HEK293 (cell line): ENCODE measurements around the gene MYO1E.

Experiments used
- CTCF ChIA-PET: fragments of 350-600 bp; formaldehyde crosslinking; extraction: SDS; loops from one replicate; lab custom pipeline; 2021; ENCODE audit warnings: antibody characterized with exemption; lab: Yijun Ruan, JAX
- POLR2A ChIA-PET: fragments of 300-600 bp; formaldehyde crosslinking; extraction: SDS; loops from one replicate; lab custom pipeline; 2020; ENCODE audit warnings: antibody characterized with exemption, inconsistent platforms; lab: Yijun Ruan, JAX
- H3K27ac ChIP-seq: fragments of 200-500 bp; sonication (Bioruptor generic); 2 replicates; pipeline ENCODE4 v1.5.1; 2014; ENCODE audit warnings: low read depth, low read length, control low read depth, inconsistent platforms; ENCODE audit errors: extremely low read depth
- H3K36me3 ChIP-seq, 2 experiments: fragments of 200-500 bp in 1 of 2; sonication (Bioruptor generic) in 1 of 2; 1 replicate in 1 of 2; 2 replicates in 1 of 2; pipeline ENCODE4 v1.5.1; 2014 to 2017; ENCODE audit warnings: inconsistent platforms in 2 of 2, low read length in 2 of 2; ENCODE audit not compliant: control insufficient read depth in 2 of 2, insufficient read depth in 1 of 2
- H3K4me1 ChIP-seq: fragments of 200-500 bp; sonication (Bioruptor generic); 2 replicates; pipeline ENCODE4 v1.5.1; 2014; ENCODE audit warnings: mild to moderate bottlenecking, low read length, inconsistent platforms; ENCODE audit not compliant: control insufficient read depth, insufficient read depth
- H3K4me3 ChIP-seq: 2 replicates; pipeline ENCODE4 v1.5.1; 2011; ENCODE audit warnings: low read depth, mild to moderate bottlenecking, control low read depth, low read length, moderate library complexity
- H3K9me3 ChIP-seq: fragments of 200-500 bp; sonication (Bioruptor generic); 2 replicates; pipeline ENCODE4 v1.5.1; 2014; ENCODE audit warnings: low read depth, low read length, inconsistent platforms; ENCODE audit not compliant: control insufficient read depth, insufficient read depth
- GLIS1 ChIP-seq: fragments of 450-650 bp; formaldehyde crosslinking; IDR thresholded peaks from 2 replicates; pipeline ENCODE4 v1.5.1; 2016; ENCODE audit warnings: missing biosample characterization, missing genetic modification characterization
- ZBTB7A ChIP-seq: fragments of 450-650 bp; formaldehyde crosslinking; IDR thresholded peaks from 2 replicates; pipeline ENCODE4 v1.5.1; 2016; ENCODE audit warnings: low read depth, missing biosample characterization, missing genetic modification characterization
- ZNF133 ChIP-seq: fragments of 450-650 bp; formaldehyde crosslinking; IDR thresholded peaks from 2 replicates; pipeline ENCODE4 v1.5.1; 2016; ENCODE audit warnings: missing biosample characterization, missing genetic modification characterization
- ZNF155 ChIP-seq: fragments of 450-650 bp; formaldehyde crosslinking; IDR thresholded peaks from 2 replicates; pipeline ENCODE4 v1.5.1; 2016; ENCODE audit warnings: missing biosample characterization, missing genetic modification characterization
- ZNF311 ChIP-seq: fragments of 450-650 bp; formaldehyde crosslinking; IDR thresholded peaks from 2 replicates; pipeline ENCODE4 v1.5.1; 2017; ENCODE audit warnings: missing biosample characterization, missing genetic modification characterization, borderline replicate concordance
- ZNF354C ChIP-seq: fragments of 450-650 bp; formaldehyde crosslinking; IDR thresholded peaks from 2 replicates; pipeline ENCODE4 v1.5.1; 2016; ENCODE audit warnings: missing biosample characterization, missing genetic modification characterization, low read depth, borderline replicate concordance
- ZNF391 ChIP-seq: fragments of 450-650 bp; formaldehyde crosslinking; IDR thresholded peaks from 2 replicates; pipeline ENCODE4 v1.5.1; 2016; ENCODE audit warnings: low read depth, missing biosample characterization, missing genetic modification characterization, borderline replicate concordance
- ZNF610 ChIP-seq: fragments of 450-650 bp; formaldehyde crosslinking; IDR thresholded peaks from 2 replicates; pipeline ENCODE4 v1.5.1; 2016; ENCODE audit warnings: missing biosample characterization, missing genetic modification characterization, borderline replicate concordance
- ZNF623 ChIP-seq: fragments of 450-650 bp; formaldehyde crosslinking; IDR thresholded peaks from 2 replicates; pipeline ENCODE4 v1.5.1; 2016; ENCODE audit warnings: missing biosample characterization, missing genetic modification characterization
- ZNF768 ChIP-seq: fragments of 450-650 bp; formaldehyde crosslinking; IDR thresholded peaks from 2 replicates; pipeline ENCODE4 v1.5.1; 2018; ENCODE audit warnings: missing biosample characterization, mild to moderate bottlenecking, missing genetic modification characterization
- ZNF777 ChIP-seq: fragments of 450-650 bp; formaldehyde crosslinking; IDR thresholded peaks from 2 replicates; pipeline ENCODE4 v1.5.1; 2017; ENCODE audit warnings: missing biosample characterization, missing genetic modification characterization, borderline replicate concordance
- ZXDB ChIP-seq: fragments of 450-650 bp; formaldehyde crosslinking; IDR thresholded peaks from 2 replicates; pipeline ENCODE4 v1.5.1; 2016; ENCODE audit warnings: missing biosample characterization, missing genetic modification characterization
- TF ChIP-seq, protein P1 (sequence below): fragments of 450-650 bp; formaldehyde crosslinking; IDR thresholded peaks from 2 replicates; pipeline ENCODE4 v1.5.1; 2016; ENCODE audit warnings: missing biosample characterization, missing genetic modification characterization
- TF ChIP-seq, protein P2 (sequence below): fragments of 450-650 bp; formaldehyde crosslinking; IDR thresholded peaks from 2 replicates; pipeline ENCODE4 v1.5.1; 2016; ENCODE audit warnings: missing biosample characterization, missing genetic modification characterization
- TF ChIP-seq, protein P3 (sequence below): fragments of 450-650 bp; formaldehyde crosslinking; IDR thresholded peaks from 2 replicates; pipeline ENCODE4 v1.5.1; 2016; ENCODE audit warnings: missing biosample characterization, missing genetic modification characterization, borderline replicate concordance
- TF ChIP-seq, protein P4 (sequence below): fragments of 450-650 bp; formaldehyde crosslinking; IDR thresholded peaks from 2 replicates; pipeline ENCODE4; 2016; ENCODE audit warnings: missing biosample characterization, missing genetic modification characterization
- TF ChIP-seq, protein P5 (sequence below): fragments of 450-650 bp; formaldehyde crosslinking; IDR thresholded peaks from 2 replicates; pipeline ENCODE4 v1.5.1; 2017; ENCODE audit warnings: missing biosample characterization, missing genetic modification characterization
- TF ChIP-seq, protein P6 (sequence below): fragments of 450-650 bp; formaldehyde crosslinking; IDR thresholded peaks from 2 replicates; pipeline ENCODE4 v1.5.1; 2016; ENCODE audit warnings: missing biosample characterization, missing genetic modification characterization

MYO1E gene

DNA sequence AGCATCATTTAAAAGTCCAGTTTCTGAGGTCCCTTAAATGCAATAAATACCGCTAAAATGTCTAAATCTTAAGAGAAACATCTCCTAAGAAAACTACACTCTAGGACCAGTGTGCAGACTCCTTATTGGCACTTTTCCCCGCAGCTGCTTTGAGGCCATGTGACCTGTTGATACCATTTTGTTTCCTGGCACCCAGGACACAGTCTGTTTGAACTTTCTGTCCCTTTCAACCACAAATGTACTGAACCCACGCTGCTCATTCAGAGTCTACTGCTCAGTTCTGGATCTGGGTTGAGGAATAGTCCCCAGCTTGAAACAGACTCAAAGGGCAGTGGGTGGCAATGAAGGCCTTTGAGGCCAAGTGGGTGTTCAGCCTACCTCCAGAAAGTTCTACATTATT is 148.9 kb downstream of the MYO1E start:
- no peak for TF ChIP-seq ZNF623 (tag by site-specific recombination)
- TF ChIP-seq, protein P1, sequence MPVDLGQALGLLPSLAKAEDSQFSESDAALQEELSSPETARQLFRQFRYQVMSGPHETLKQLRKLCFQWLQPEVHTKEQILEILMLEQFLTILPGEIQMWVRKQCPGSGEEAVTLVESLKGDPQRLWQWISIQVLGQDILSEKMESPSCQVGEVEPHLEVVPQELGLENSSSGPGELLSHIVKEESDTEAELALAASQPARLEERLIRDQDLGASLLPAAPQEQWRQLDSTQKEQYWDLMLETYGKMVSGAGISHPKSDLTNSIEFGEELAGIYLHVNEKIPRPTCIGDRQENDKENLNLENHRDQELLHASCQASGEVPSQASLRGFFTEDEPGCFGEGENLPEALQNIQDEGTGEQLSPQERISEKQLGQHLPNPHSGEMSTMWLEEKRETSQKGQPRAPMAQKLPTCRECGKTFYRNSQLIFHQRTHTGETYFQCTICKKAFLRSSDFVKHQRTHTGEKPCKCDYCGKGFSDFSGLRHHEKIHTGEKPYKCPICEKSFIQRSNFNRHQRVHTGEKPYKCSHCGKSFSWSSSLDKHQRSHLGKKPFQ (tag by site-specific recombination), result no peak
- TF ChIP-seq, protein P2, sequence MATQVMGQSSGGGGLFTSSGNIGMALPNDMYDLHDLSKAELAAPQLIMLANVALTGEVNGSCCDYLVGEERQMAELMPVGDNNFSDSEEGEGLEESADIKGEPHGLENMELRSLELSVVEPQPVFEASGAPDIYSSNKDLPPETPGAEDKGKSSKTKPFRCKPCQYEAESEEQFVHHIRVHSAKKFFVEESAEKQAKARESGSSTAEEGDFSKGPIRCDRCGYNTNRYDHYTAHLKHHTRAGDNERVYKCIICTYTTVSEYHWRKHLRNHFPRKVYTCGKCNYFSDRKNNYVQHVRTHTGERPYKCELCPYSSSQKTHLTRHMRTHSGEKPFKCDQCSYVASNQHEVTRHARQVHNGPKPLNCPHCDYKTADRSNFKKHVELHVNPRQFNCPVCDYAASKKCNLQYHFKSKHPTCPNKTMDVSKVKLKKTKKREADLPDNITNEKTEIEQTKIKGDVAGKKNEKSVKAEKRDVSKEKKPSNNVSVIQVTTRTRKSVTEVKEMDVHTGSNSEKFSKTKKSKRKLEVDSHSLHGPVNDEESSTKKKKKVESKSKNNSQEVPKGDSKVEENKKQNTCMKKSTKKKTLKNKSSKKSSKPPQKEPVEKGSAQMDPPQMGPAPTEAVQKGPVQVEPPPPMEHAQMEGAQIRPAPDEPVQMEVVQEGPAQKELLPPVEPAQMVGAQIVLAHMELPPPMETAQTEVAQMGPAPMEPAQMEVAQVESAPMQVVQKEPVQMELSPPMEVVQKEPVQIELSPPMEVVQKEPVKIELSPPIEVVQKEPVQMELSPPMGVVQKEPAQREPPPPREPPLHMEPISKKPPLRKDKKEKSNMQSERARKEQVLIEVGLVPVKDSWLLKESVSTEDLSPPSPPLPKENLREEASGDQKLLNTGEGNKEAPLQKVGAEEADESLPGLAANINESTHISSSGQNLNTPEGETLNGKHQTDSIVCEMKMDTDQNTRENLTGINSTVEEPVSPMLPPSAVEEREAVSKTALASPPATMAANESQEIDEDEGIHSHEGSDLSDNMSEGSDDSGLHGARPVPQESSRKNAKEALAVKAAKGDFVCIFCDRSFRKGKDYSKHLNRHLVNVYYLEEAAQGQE (tag by site-specific recombination), result no peak
- TF ChIP-seq, protein P3, sequence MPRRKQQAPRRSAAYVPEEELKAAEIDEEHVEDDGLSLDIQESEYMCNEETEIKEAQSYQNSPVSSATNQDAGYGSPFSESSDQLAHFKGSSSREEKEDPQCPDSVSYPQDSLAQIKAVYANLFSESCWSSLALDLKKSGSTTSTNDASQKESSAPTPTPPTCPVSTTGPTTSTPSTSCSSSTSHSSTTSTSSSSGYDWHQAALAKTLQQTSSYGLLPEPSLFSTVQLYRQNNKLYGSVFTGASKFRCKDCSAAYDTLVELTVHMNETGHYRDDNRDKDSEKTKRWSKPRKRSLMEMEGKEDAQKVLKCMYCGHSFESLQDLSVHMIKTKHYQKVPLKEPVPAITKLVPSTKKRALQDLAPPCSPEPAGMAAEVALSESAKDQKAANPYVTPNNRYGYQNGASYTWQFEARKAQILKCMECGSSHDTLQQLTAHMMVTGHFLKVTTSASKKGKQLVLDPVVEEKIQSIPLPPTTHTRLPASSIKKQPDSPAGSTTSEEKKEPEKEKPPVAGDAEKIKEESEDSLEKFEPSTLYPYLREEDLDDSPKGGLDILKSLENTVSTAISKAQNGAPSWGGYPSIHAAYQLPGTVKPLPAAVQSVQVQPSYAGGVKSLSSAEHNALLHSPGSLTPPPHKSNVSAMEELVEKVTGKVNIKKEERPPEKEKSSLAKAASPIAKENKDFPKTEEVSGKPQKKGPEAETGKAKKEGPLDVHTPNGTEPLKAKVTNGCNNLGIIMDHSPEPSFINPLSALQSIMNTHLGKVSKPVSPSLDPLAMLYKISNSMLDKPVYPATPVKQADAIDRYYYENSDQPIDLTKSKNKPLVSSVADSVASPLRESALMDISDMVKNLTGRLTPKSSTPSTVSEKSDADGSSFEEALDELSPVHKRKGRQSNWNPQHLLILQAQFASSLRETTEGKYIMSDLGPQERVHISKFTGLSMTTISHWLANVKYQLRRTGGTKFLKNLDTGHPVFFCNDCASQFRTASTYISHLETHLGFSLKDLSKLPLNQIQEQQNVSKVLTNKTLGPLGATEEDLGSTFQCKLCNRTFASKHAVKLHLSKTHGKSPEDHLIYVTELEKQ, result no peak
- TF ChIP-seq ZNF391, result no peak
- TF ChIP-seq ZNF133 (tag by site-specific recombination), result no peak
- TF ChIP-seq ZNF610 (tag by site-specific recombination), result no peak
- TF ChIP-seq ZNF777, result no peak
- TF ChIP-seq, protein P4, sequence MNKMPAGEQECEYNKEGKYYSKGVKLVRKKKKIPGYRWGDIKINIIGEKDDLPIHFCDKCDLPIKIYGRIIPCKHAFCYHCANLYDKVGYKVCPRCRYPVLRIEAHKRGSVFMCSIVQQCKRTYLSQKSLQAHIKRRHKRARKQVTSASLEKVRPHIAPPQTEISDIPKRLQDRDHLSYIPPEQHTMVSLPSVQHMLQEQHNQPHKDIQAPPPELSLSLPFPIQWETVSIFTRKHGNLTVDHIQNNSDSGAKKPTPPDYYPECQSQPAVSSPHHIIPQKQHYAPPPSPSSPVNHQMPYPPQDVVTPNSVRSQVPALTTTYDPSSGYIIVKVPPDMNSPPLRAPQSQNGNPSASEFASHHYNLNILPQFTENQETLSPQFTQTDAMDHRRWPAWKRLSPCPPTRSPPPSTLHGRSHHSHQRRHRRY, result no peak
- TF ChIP-seq, protein P5, sequence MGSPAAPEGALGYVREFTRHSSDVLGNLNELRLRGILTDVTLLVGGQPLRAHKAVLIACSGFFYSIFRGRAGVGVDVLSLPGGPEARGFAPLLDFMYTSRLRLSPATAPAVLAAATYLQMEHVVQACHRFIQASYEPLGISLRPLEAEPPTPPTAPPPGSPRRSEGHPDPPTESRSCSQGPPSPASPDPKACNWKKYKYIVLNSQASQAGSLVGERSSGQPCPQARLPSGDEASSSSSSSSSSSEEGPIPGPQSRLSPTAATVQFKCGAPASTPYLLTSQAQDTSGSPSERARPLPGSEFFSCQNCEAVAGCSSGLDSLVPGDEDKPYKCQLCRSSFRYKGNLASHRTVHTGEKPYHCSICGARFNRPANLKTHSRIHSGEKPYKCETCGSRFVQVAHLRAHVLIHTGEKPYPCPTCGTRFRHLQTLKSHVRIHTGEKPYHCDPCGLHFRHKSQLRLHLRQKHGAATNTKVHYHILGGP (tag by site-specific recombination), result no peak
- Histone ChIP-seq H3K27ac (no peak overlapping the region), H3K4me1 (no peaks in the 10 kb centered on the region), H3K4me3 (no peak overlapping the region), H3K9me3 (no peaks in the 10 kb centered on the region), H3K36me3 (peaks cover 0 to 11% of the 10 kb centered on the region in 2 experiments; a peak in 2 of 3 replicates)
- POLR2A ChIA-PET, result no interaction called here
- CTCF ChIA-PET, result interaction anchor here (0.7 kb wide), 1 partner anchor 164 kb away, joined by 3 read pairs; no protein-coding TSS in a partner anchor

DNA sequence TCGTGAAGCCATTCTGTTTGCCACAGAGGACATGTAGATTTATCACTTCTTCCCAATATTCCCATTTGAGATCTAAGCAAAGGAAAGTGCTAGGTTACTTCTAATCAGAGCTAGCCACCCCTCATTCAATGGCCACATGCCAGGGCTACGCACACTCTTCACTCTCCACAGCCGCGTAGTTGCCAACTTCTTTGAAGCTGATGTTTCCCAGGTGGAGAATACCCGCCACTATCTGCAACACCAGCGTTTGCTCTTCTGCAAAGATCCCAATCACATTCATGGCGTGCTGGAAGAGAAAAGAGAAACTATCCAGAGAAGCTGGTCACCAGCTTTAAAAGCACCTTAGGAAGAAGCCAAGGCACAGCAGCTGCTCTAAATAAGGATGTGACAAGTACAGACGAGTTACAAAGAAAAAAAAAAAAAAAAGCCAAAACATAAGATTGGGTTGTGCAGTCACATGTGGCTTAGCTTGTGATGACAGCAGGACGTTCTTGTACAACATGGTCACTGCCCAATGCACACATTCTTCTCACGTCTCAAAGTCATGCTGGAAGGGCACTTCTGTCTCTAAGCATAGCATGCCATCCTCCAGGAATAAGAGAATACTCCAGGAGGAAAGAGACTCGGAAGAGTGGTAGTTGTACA is 149.6 kb downstream of the MYO1E start:
- no peak overlapping the region for H3K4me3 ChIP-seq
- no peaks in the 10 kb centered on the region for H3K9me3 ChIP-seq
- POLR2A ChIA-PET, result no interaction called here
- no peak overlapping the region for H3K27ac ChIP-seq
- peaks cover 0 to 12% of the 10 kb centered on the region in 2 experiments; a peak in 2 of 3 replicates for H3K36me3 ChIP-seq
- no peaks in the 10 kb centered on the region for H3K4me1 ChIP-seq
- TF ChIP-seq ZNF311 (no peak), ZNF354C (tag by site-specific recombination) (no peak), ZNF155 (tag by site-specific recombination) (no peak), ZXDB (no peak), ZBTB7A (tag by site-specific recombination) (no peak), GLIS1 (tag by site-specific recombination) (no peak), ZNF768 (tag by site-specific recombination) (no peak)
- TF ChIP-seq, protein P6, sequence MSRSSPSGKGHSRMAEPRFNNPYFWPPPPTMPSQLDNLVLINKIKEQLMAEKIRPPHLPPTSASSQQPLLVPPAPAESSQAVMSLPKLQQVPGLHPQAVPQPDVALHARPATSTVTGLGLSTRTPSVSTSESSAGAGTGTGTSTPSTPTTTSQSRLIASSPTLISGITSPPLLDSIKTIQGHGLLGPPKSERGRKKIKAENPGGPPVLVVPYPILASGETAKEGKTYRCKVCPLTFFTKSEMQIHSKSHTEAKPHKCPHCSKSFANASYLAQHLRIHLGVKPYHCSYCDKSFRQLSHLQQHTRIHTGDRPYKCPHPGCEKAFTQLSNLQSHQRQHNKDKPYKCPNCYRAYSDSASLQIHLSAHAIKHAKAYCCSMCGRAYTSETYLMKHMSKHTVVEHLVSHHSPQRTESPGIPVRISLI (tag by site-specific recombination), result no peak
- CTCF ChIA-PET, result interaction anchor here (0.7 kb wide), 1 partner anchor 164 kb away, joined by 3 read pairs; no protein-coding TSS in a partner anchor
